ENCODE data around the gene ABCA13.

- TF ChIP-seq CTCF (IDR thresholded peaks at IDR 0.05): no peak
- TF ChIP-seq EP300 (IDR thresholded peaks at IDR 0.05; ENCODE audit: low read depth): no peak
- no peak for TF ChIP-seq POLR2A (IDR thresholded peaks at IDR 0.05)
Observed at GRCh38 chr7:48427671-48428070, 256.4 kb downstream of the ABCA13 start.
